GM12878 (cell line): ENCODE data around the gene PTEN. TPM values are rescaled to one million over a fixed set of nuclear protein-coding genes. Genes with fewer than 3 reads are reported as not detected.

ENCODE experiments used
- ATAC-seq: fragments of 200-7000 bp; cut with Tn5 transposase; 3 replicates; pipeline ENCODE4 v1.9.1; 2020; ENCODE audit warnings: mild to moderate bottlenecking, moderate library complexity
- BruUV-seq: library from RNA; stranded (reverse); fragments of 400-500 nt; replicated peaks from 2 replicates; lab custom pipeline; 2021; lab: Mats Ljungman, UMichigan
- CTCF ChIA-PET: fragments of 300-600 bp; sonication (Branson Sonifier 250); formaldehyde crosslinking; extraction: SDS; loops from one replicate; lab custom pipeline; 2021; ENCODE audit warnings: inconsistent platforms; lab: Yijun Ruan, JAX
- POLR2A ChIA-PET: fragments of 350-600 bp; formaldehyde crosslinking; extraction: SDS; loops from one replicate; lab custom pipeline; 2021; ENCODE audit warnings: inconsistent platforms; lab: Charles Lee
- RAD21 ChIA-PET: fragments of 300-600 bp; sonication (Branson Sonifier 250); formaldehyde crosslinking; loops from one replicate; lab custom pipeline; 2023; ENCODE audit warnings: antibody characterized with exemption; ENCODE audit not compliant: unreplicated experiment; lab: Charles Lee
- SMC1A ChIA-PET: fragments of 300-600 bp; sonication (Branson Sonifier 250); formaldehyde crosslinking; loops from one replicate; lab custom pipeline; 2023; ENCODE audit not compliant: unreplicated experiment, uncharacterized antibody; lab: Charles Lee
- DNase-seq: peaks from one replicate; pipeline ENCODE4 v3.0.0-alpha.2; 2011; ENCODE audit warnings: low read depth, low spot score
- FAIRE-seq: peaks from 3 replicates; lab custom pipeline; 2011; peaks lifted over from hg19 to GRCh38; lab: Jason Lieb, UNC
- H2AFZ ChIP-seq: 2 replicates; pipeline ENCODE4 v1.6.0; 2011; ENCODE audit warnings: low read depth, low read length, control low read depth; ENCODE audit not compliant: control insufficient read depth
- H3K27ac ChIP-seq: 2 replicates; pipeline ENCODE4 v1.5.1; 2011; ENCODE audit warnings: control low read depth; ENCODE audit not compliant: control insufficient read depth, insufficient read depth
- H3K27me3 ChIP-seq, 2 experiments: replicated peaks in 1 of 2; 2 replicates each; pipeline versions ENCODE4 v1.6.0 to v1.6.1; 2011; ENCODE audit warnings: low read length in 1 of 2; ENCODE audit not compliant: control insufficient read depth in 2 of 2, insufficient read depth in 2 of 2
- H3K36me3 ChIP-seq, 2 experiments: 2 replicates each; pipeline ENCODE4 v1.5.1; 2011; ENCODE audit warnings: low read length in 1 of 2; ENCODE audit not compliant: control insufficient read depth in 2 of 2, insufficient read depth in 2 of 2
- H3K4me1 ChIP-seq: 2 replicates; pipeline ENCODE4 v1.6.1; 2011; ENCODE audit warnings: mild to moderate bottlenecking, low read length, moderate library complexity, mixed read lengths; ENCODE audit not compliant: control insufficient read depth, insufficient read depth
- H3K4me2 ChIP-seq: 2 replicates; pipeline ENCODE4 v1.6.0; 2011; ENCODE audit warnings: control low read depth; ENCODE audit not compliant: control insufficient read depth, insufficient read depth
- H3K4me3 ChIP-seq: fragments of 200-600 bp; sonication (generic); 2 replicates; pipeline ENCODE4 v1.5.1; 2016
- H3K79me2 ChIP-seq: 2 replicates; pipeline ENCODE4 v1.6.0; 2011; ENCODE audit warnings: low read length; ENCODE audit not compliant: control insufficient read depth, insufficient read depth
- H3K9ac ChIP-seq: 2 replicates; pipeline ENCODE4 v1.8.0; 2011; ENCODE audit warnings: low read length, control low read depth, mixed read lengths; ENCODE audit not compliant: control insufficient read depth, insufficient read depth
- H3K9me3 ChIP-seq: replicated peaks from 3 replicates; pipeline ENCODE4 v1.5.1; 2011; ENCODE audit warnings: mild to moderate bottlenecking, low read length; ENCODE audit not compliant: control insufficient read depth, insufficient read depth
- H4K20me1 ChIP-seq: 2 replicates; pipeline ENCODE4 v1.6.0; 2011; ENCODE audit not compliant: control insufficient read depth, insufficient read depth
- ATF2 ChIP-seq: IDR thresholded peaks from 2 replicates; pipeline ENCODE4 v1.6.1; 2012; ENCODE audit warnings: low read length, inconsistent platforms
- BHLHE40 ChIP-seq, 2 experiments: fragments of 450-650 bp in 1 of 2; IDR thresholded peaks; 2 replicates each; pipeline ENCODE4 v1.6.1; 2011 to 2017; ENCODE audit warnings: low read depth in 2 of 2, borderline replicate concordance in 1 of 2, improper control_type of control experiment in 1 of 2, low read length in 1 of 2, mild to moderate bottlenecking in 1 of 2
- CEBPZ ChIP-seq: fragments of 150-350 bp; IDR thresholded peaks from 2 replicates; pipeline ENCODE4 v1.6.1; 2016; ENCODE audit warnings: low read depth, low read length
- CHD2 ChIP-seq: IDR thresholded peaks from 2 replicates; pipeline ENCODE4 v1.6.1; 2011; ENCODE audit warnings: low read depth, low read length, improper control_type of control experiment, borderline replicate concordance
- CHD4 ChIP-seq: fragments of 200-600 bp; sonication (generic); IDR thresholded peaks from 2 replicates; pipeline ENCODE4 v1.6.1; 2016; ENCODE audit warnings: mild to moderate bottlenecking
- HDAC6 ChIP-seq: fragments of 200-600 bp; sonication (generic); IDR thresholded peaks from one replicate; pipeline ENCODE4 v1.8.0; 2017; ENCODE audit warnings: antibody characterized with exemption; ENCODE audit not compliant: unreplicated experiment
- MAX ChIP-seq: IDR thresholded peaks from 2 replicates; pipeline ENCODE4 v1.6.1; 2012; ENCODE audit warnings: low read depth, low read length, improper control_type of control experiment
- MEF2B ChIP-seq: fragments of 450-650 bp; IDR thresholded peaks from 2 replicates; pipeline ENCODE4 v1.6.1; 2018; ENCODE audit warnings: mild to moderate bottlenecking, moderate library complexity; ENCODE audit not compliant: partially characterized antibody, poor library complexity, severe bottlenecking
- POU2F2 ChIP-seq: IDR thresholded peaks from 3 replicates; pipeline ENCODE4 v1.6.1; 2011; ENCODE audit warnings: low read depth, mild to moderate bottlenecking, low read length, borderline replicate concordance
- RFX5 ChIP-seq: IDR thresholded peaks from 2 replicates; pipeline ENCODE4 v1.6.1; 2011; ENCODE audit warnings: low read depth, low read length, improper control_type of control experiment
- SPI1 ChIP-seq: IDR thresholded peaks from 2 replicates; pipeline ENCODE4 v1.6.1; 2011; ENCODE audit warnings: low read depth, mild to moderate bottlenecking, low read length, moderate library complexity, borderline replicate concordance; ENCODE audit not compliant: insufficient read depth
- SREBF1 ChIP-seq: IDR thresholded peaks from 2 replicates; pipeline ENCODE4 v1.6.1; 2012; ENCODE audit warnings: mild to moderate bottlenecking, low read length
- ZBTB33 ChIP-seq: fragments of 450-650 bp; IDR thresholded peaks from 2 replicates; pipeline ENCODE4 v1.6.1; 2017; ENCODE audit warnings: mild to moderate bottlenecking
- WGBS: methylation state at CpG from one replicate; pipeline ENCODE4 v1.1.6; 2016; ENCODE audit warnings: low lambda C conversion rate; ENCODE audit not compliant: insufficient replicate concordance, insufficient coverage; ENCODE audit errors: missing lambda C conversion rate; 5-methylcytosine and 5-hydroxymethylcytosine counted together
- in situ Hi-C: fragments of 300-500 bp; cut with MboI; formaldehyde crosslinking; loops from 9 replicates; pipeline ENCODE4 v1.14.3; 2018; ENCODE audit warnings: mixed read lengths
- intact Hi-C: fragments of 100-400 bp; cut with micrococcal nuclease; formaldehyde crosslinking; loops from one replicate; pipeline ENCODE4 v1.14.2; 2022; ENCODE audit not compliant: unreplicated experiment
- polyA plus RNA-seq, 11 experiments: library from polyadenylated mRNA; depleted of rRNA in 4 of 11; unstranded in 6 of 11; stranded (reverse) in 5 of 11; fragments of >200 nt; fragmentation: Nextera tagmentation in 4 of 11; fragmentation: Illumina TruSeq in 1 of 11; extraction: Ambion mirVana in 4 of 11; extraction: Trizol in 1 of 11; gene quantifications; 1 replicate in 1 of 11; 2 replicates in 10 of 11; pipeline versions ENCODE4 v1.2.1 to v1.2.3, GENCODE V29; 2011 to 2016; ENCODE audit warnings: inconsistent platforms in 2 of 11, missing spikeins in 2 of 11, low read depth in 1 of 11
- total RNA-seq, 4 experiments: library from RNA; depleted of rRNA in 3 of 4; stranded (reverse); fragments of >200 nt in 3 of 4; fragmentation: Illumina TruSeq in 1 of 4; extraction: Trizol in 1 of 4; gene quantifications; 2 replicates each; pipeline versions ENCODE4 v1.2.1 to v1.2.3, GENCODE V29; 2013 to 2021

PTEN gene
- total and polyA plus RNA-seq, 10 of the 15 experiments (the other 5 are each of a cell fraction or from before 2014, with no cell fraction given): 26.1 to 175 (median 58.1) TPM

- TF ChIP-seq MEF2B (no peak), MAX (no peak), CEBPZ (no peak), ATF2 (no peak)
- TF ChIP-seq, all 136 proteins: peak for 0
Observed at GRCh38 chr10:87849001-87849400, 14.4 kb upstream of the PTEN start (continued).

GRCh38 chr10:87850742-87851205 is 12.7 kb upstream of the PTEN start:
- Histone ChIP-seq H3K4me2 (peak overlapping the region; percentile 30; the same call in 1 of the 2 replicates), H4K20me1 (no peaks in the 10 kb centered on the region), H3K27me3 (no peaks in the 10 kb centered on the region), H2AFZ (peak overlapping the region; percentile 42), H3K4me1 (no peaks in the 10 kb centered on the region), H3K4me3 (no peak overlapping the region), H3K9me3 (no peaks in the 10 kb centered on the region), H3K36me3 (no peaks in the 10 kb centered on the region), H3K79me2 (no peaks in the 10 kb centered on the region), H3K27ac (no peak overlapping the region), H3K9ac (no peak overlapping the region)
- CTCF ChIA-PET: interaction anchor here (0.5 to 5.1 kb wide), 25 partner anchors 8 to 732 kb away, joined by 3 to 47 read pairs (median 3); partner anchors contain the start of gene RNLS
- WGBS: 47% methylated on average over 5 of the region's 5 CpGs
- POLR2A ChIA-PET: interaction anchor here (1.2 kb wide), 1 partner anchor 9 kb away, joined by 4 read pairs; no protein-coding TSS in a partner anchor
- FAIRE-seq: peak; percentile 75
- SMC1A ChIA-PET: interaction anchor here (0.5 to 4.3 kb wide), 15 partner anchors 8 to 785 kb away, joined by 3 to 27 read pairs (median 4); no protein-coding TSS in a partner anchor
- no peak for DNase-seq
- in situ Hi-C loops (no loop called here), intact Hi-C loops (no loop called here)
- BruUV-seq: no TSS peak
- RAD21 ChIA-PET: interaction anchor here (0.7 to 2.7 kb wide), 9 partner anchors 10 to 960 kb away, joined by 3 to 14 read pairs (median 3); no protein-coding TSS in a partner anchor
- peak; percentile 96 for ATAC-seq
- TF ChIP-seq CHD4 (no peak), HDAC6 (no peak), RFX5 (no peak), SPI1 (no peak), BHLHE40 (IDR thresholded peaks at IDR 0.05; ENCODE audit: borderline replicate concordance in 1 of 2, low read depth in 2 of 2, low read length in 1 of 2) (no peak), ZBTB33 (no peak), SREBF1 (no peak), CHD2 (no peak), POU2F2 (no peak)
